IMR-90 (cell line): Measurements from ENCODE around the gene TAF1B. TPM values are rescaled to one million over a fixed set of nuclear protein-coding genes. Genes with fewer than 3 reads are reported as not detected.
A peak's percentile ranks its signal among the peaks of the same experiment; 100 is the strongest.

ENCODE experiments used
- ATAC-seq: fragments of 200-7000 bp; cut with Tn5 transposase; 2 replicates; pipeline ENCODE4 v1.9.1; 2020; ENCODE audit warnings: low read depth, mild to moderate bottlenecking, moderate library complexity
- BruUV-seq: library from RNA; stranded (reverse); fragments of 400-500 nt; replicated peaks from 2 replicates; lab custom pipeline; 2021; lab: Mats Ljungman, UMichigan
- CTCF ChIA-PET: fragments of 300-600 bp; formaldehyde crosslinking; extraction: SDS; loops from one replicate; lab custom pipeline; 2021; ENCODE audit warnings: antibody characterized with exemption; lab: Yijun Ruan, JAX
- POLR2A ChIA-PET: fragments of 300-600 bp; sonication (Branson Sonifier 250); formaldehyde crosslinking; loops from one replicate; lab custom pipeline; 2022; ENCODE audit warnings: antibody characterized with exemption; ENCODE audit not compliant: unreplicated experiment; lab: Charles Lee
- DNase-seq: peaks from one replicate; pipeline ENCODE4 v3.0.0; 2013
- H2AFZ ChIP-seq: replicated peaks from 2 replicates; pipeline ENCODE3; 2013; ENCODE audit warnings: low read length, mild to moderate bottlenecking; ENCODE audit not compliant: poor library complexity
- H2AK5ac ChIP-seq: 2 replicates; pipeline ENCODE4 v1.6.1; 2013; ENCODE audit warnings: low read depth, low read length, inconsistent platforms
- H2AK9ac ChIP-seq: replicated peaks from 2 replicates; pipeline ENCODE3; 2013; ENCODE audit warnings: mild to moderate bottlenecking, low read depth, low read length, moderate library complexity; ENCODE audit not compliant: poor library complexity
- H2BK120ac ChIP-seq: 2 replicates; pipeline ENCODE4 v1.6.1; 2013; ENCODE audit warnings: low read depth, low read length, inconsistent platforms
- H2BK15ac ChIP-seq: 3 replicates; pipeline ENCODE4 v1.6.1; 2013; ENCODE audit warnings: low read depth, low read length, inconsistent platforms
- H2BK20ac ChIP-seq: 2 replicates; pipeline ENCODE4 v1.6.1; 2013; ENCODE audit warnings: low read depth, mild to moderate bottlenecking, inconsistent platforms, low read length, moderate library complexity
- H2BK5ac ChIP-seq: 2 replicates; pipeline ENCODE4 v1.6.1; 2013; ENCODE audit warnings: mild to moderate bottlenecking, low read depth, low read length, inconsistent platforms; ENCODE audit not compliant: poor library complexity, severe bottlenecking
- H3K14ac ChIP-seq: replicated peaks from 2 replicates; pipeline ENCODE4 v1.6.1; 2013; ENCODE audit warnings: low read depth, low read length, inconsistent platforms
- H3K18ac ChIP-seq: 2 replicates; pipeline ENCODE4 v1.6.1; 2013; ENCODE audit warnings: low read depth, low read length, control low read depth
- H3K23ac ChIP-seq: 2 replicates; pipeline ENCODE4 v1.6.1; 2013; ENCODE audit warnings: low read depth, low read length, inconsistent platforms
- H3K27ac ChIP-seq: 2 replicates; pipeline ENCODE4 v1.5.1; 2013; ENCODE audit warnings: mild to moderate bottlenecking, control low read depth, low read length; ENCODE audit not compliant: insufficient read depth
- H3K27me3 ChIP-seq: 2 replicates; pipeline ENCODE4 v1.6.1; 2013; ENCODE audit warnings: low read length; ENCODE audit not compliant: control insufficient read depth, insufficient read depth
- H3K36me3 ChIP-seq: 2 replicates; pipeline ENCODE4 v1.6.1; 2013; ENCODE audit warnings: low read length, mixed read lengths; ENCODE audit not compliant: control insufficient read depth, insufficient read depth
- H3K4ac ChIP-seq: 2 replicates; pipeline ENCODE4 v1.6.1; 2013; ENCODE audit warnings: low read depth, low read length, inconsistent platforms
- H3K4me1 ChIP-seq: 2 replicates; pipeline ENCODE4 v1.6.1; 2013; ENCODE audit warnings: low read length, mixed read lengths; ENCODE audit not compliant: control insufficient read depth, insufficient read depth
- H3K4me2 ChIP-seq: 2 replicates; pipeline ENCODE4 v1.6.1; 2013; ENCODE audit warnings: low read depth, mild to moderate bottlenecking, control low read depth, low read length, moderate library complexity
- H3K4me3 ChIP-seq: 2 replicates; pipeline ENCODE4 v1.5.1; 2013; ENCODE audit warnings: low read depth, mild to moderate bottlenecking, control low read depth, low read length, moderate library complexity; ENCODE audit not compliant: insufficient read depth
- H3K56ac ChIP-seq: 2 replicates; pipeline ENCODE4 v1.6.1; 2013; ENCODE audit warnings: low read length, inconsistent platforms; ENCODE audit not compliant: insufficient read depth; ENCODE audit errors: extremely low read depth
- H3K79me1 ChIP-seq, 2 experiments: 2 replicates each; pipeline ENCODE4 v1.6.1; 2013; ENCODE audit warnings: low read length in 2 of 2, inconsistent platforms in 1 of 2, low read depth in 1 of 2
- H3K9ac ChIP-seq: 2 replicates; pipeline ENCODE4 v1.6.1; 2013; ENCODE audit warnings: low read depth, low read length, control low read depth
- H3K9me1 ChIP-seq: 2 replicates; pipeline ENCODE4 v1.6.1; 2013; ENCODE audit warnings: low read length, inconsistent platforms; ENCODE audit not compliant: insufficient read depth
- H3K9me3 ChIP-seq: 2 replicates; pipeline ENCODE4 v1.6.1; 2013; ENCODE audit warnings: low read length; ENCODE audit not compliant: control insufficient read depth, insufficient read depth
- H4K20me1 ChIP-seq: 2 replicates; pipeline ENCODE4 v1.6.1; 2013; ENCODE audit warnings: low read length, inconsistent platforms; ENCODE audit not compliant: insufficient read depth
- H4K5ac ChIP-seq: 2 replicates; pipeline ENCODE4 v1.6.1; 2013; ENCODE audit warnings: mild to moderate bottlenecking, low read depth, low read length, control low read depth
- H4K8ac ChIP-seq, 2 experiments: 2 replicates each; pipeline ENCODE4 v1.6.1; 2013; ENCODE audit warnings: low read depth in 2 of 2, low read length in 2 of 2, control low read depth in 1 of 2, inconsistent platforms in 1 of 2
- H4K91ac ChIP-seq: 2 replicates; pipeline ENCODE4 v1.6.1; 2013; ENCODE audit warnings: low read depth, low read length, inconsistent platforms; ENCODE audit not compliant: insufficient read depth
- SMC3 ChIP-seq: fragments of 150-350 bp; IDR thresholded peaks from 2 replicates; pipeline ENCODE4 v1.6.1; 2016; ENCODE audit warnings: low read depth, mild to moderate bottlenecking, antibody characterized with exemption, low read length, moderate library complexity
- WGBS, 2 experiments: methylation state at CpG; one replicate each; pipeline versions ENCODE4 v1.1.5 to v1.1.7; 2013; ENCODE audit warnings: missing lambda C conversion rate in 2 of 2; ENCODE audit not compliant: insufficient read length in 1 of 2; ENCODE audit errors: extremely low coverage in 2 of 2; 5-methylcytosine and 5-hydroxymethylcytosine counted together
- dilution Hi-C: fragments of 300-500 bp; cut with HindIII; formaldehyde crosslinking; loops from one replicate; pipeline ENCODE4 v1.14.3; 2018; ENCODE audit warnings: low sequenced_read_pairs; ENCODE audit not compliant: unreplicated experiment
- in situ Hi-C: fragments of 300-500 bp; cut with MboI; formaldehyde crosslinking; loops from 3 replicates; pipeline ENCODE4 v1.14.3; 2019; ENCODE audit warnings: low sequenced_read_pairs, inconsistent platforms, mixed read lengths
- intact Hi-C: fragments of 100-400 bp; cut with micrococcal nuclease; formaldehyde crosslinking; loops from 2 replicates; pipeline ENCODE4 v1.10.0; 2022
- polyA plus RNA-seq, 3 experiments: library from polyadenylated mRNA; depleted of rRNA; stranded (reverse); fragments of >200 nt; gene quantifications; 2 replicates each; pipeline ENCODE4 v1.2.3, GENCODE V29; 2012; ENCODE audit warnings: low replicate concordance in 1 of 3
- total RNA-seq: library from RNA; depleted of rRNA; stranded (reverse); fragments of >200 nt; gene quantifications from 2 replicates; pipeline ENCODE4 v1.2.3, GENCODE V29; 2012

TAF1B gene
- total and polyA plus RNA-seq, 2 of the 4 experiments (the other 2 are of a cell fraction), result 8.4 to 19.9 TPM

DNA sequence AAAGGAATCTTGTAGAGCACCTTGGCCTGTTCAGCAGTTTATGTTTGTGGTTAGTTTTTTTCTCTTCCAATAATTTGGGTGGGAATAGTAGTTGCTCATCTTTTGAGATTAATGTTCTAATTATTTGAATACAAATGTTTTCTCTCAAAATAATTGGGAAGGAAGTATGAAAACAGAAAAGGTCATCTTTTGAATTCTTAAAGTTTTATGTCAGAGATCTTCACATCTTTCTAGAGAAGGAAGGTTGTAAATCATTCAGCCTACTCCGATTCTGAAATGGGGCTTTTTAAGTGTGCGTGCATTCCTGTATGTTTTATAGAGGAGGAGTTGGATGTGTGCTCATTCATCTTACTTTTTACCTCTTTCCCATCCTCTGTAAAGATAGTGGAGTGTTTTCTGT is 137.2 kb downstream of the TAF1B start:
- intact Hi-C loops (no loop called here), dilution Hi-C loops (no loop called here), in situ Hi-C loops (no loop called here)
- Histone ChIP-seq H3K27me3 (no peaks in the 10 kb centered on the region), H3K4me3 (no peak overlapping the region), H3K14ac (0 out of 2 replicates have a peak overlapping the region, but pooled peaks have one; percentile 4), H2BK120ac (no peak overlapping the region), H3K23ac (no peak overlapping the region), H2BK15ac (no peak overlapping the region), H3K9me1 (peaks cover 13% of the 10 kb centered on the region), H4K8ac (no peak overlapping the region), H3K79me1 (no peaks in the 10 kb centered on the region), H4K5ac (no peak overlapping the region), H2AK5ac (no peak overlapping the region), H2BK20ac (no peak overlapping the region), H2AFZ (no peak overlapping the region), H3K36me3 (no peaks in the 10 kb centered on the region), H4K20me1 (no peaks in the 10 kb centered on the region), H3K4ac (no peak overlapping the region), H3K18ac (no peak overlapping the region), H2BK5ac (no peak overlapping the region), H3K4me2 (no peak overlapping the region), H3K56ac (no peak overlapping the region), H4K91ac (no peak overlapping the region), H3K9ac (no peak overlapping the region), H3K4me1 (peaks cover 16% of the 10 kb centered on the region), H3K27ac (no peak overlapping the region), H2AK9ac (no peak overlapping the region), H3K9me3 (no peaks in the 10 kb centered on the region)
- ChIA-PET CTCF (no interaction called here), POLR2A (no interaction called here)
- DNase-seq (no peak), ATAC-seq (no peak)
- no CpG with 5 or more reads among the region's 2 CpGs for WGBS, 2 experiments
- BruUV-seq, result no TSS peak
- no peak for TF ChIP-seq SMC3
